Ectodermal cell (in vitro differentiated cells): ENCODE measurements around the gene UBAP1.
"Not testable (repeated sequence)": the region's sequence is repeated elsewhere in the genome, so short reads cannot be mapped to it uniquely, and the experiment has no call there.

Source experiments
- H3K27ac ChIP-seq: 2 replicates; pipeline ENCODE4 v1.7.0; 2013; ENCODE audit warnings: mild to moderate bottlenecking, low read depth, low read length; ENCODE audit not compliant: insufficient read depth, poor library complexity, severe bottlenecking
- H3K27me3 ChIP-seq: 2 replicates; pipeline ENCODE4 v1.7.0; 2013; ENCODE audit warnings: mild to moderate bottlenecking, low read length; ENCODE audit not compliant: insufficient read depth, control insufficient read depth, poor library complexity, severe bottlenecking
- H3K36me3 ChIP-seq: one replicate; pipeline ENCODE4 v1.7.0; 2013; ENCODE audit warnings: low read length; ENCODE audit not compliant: control insufficient read depth, insufficient read depth
- H3K4me1 ChIP-seq: one replicate; pipeline ENCODE4 v1.7.0; 2013; ENCODE audit warnings: low read length; ENCODE audit not compliant: control insufficient read depth, insufficient read depth
- H3K4me3 ChIP-seq: 2 replicates; pipeline ENCODE4 v1.7.0; 2013; ENCODE audit warnings: low read depth, low read length, control low read depth; ENCODE audit not compliant: insufficient read depth
- H3K9me3 ChIP-seq: 2 replicates; pipeline ENCODE4 v1.7.0; 2013; ENCODE audit warnings: mild to moderate bottlenecking, low read length, moderate library complexity; ENCODE audit not compliant: control insufficient read depth
- WGBS, 2 experiments: methylation state at CpG; one replicate each; pipeline ENCODE4 v1.1.7; 2013; ENCODE audit warnings: missing lambda C conversion rate in 2 of 2; 5-methylcytosine and 5-hydroxymethylcytosine counted together

UBAP1 gene

DNA sequence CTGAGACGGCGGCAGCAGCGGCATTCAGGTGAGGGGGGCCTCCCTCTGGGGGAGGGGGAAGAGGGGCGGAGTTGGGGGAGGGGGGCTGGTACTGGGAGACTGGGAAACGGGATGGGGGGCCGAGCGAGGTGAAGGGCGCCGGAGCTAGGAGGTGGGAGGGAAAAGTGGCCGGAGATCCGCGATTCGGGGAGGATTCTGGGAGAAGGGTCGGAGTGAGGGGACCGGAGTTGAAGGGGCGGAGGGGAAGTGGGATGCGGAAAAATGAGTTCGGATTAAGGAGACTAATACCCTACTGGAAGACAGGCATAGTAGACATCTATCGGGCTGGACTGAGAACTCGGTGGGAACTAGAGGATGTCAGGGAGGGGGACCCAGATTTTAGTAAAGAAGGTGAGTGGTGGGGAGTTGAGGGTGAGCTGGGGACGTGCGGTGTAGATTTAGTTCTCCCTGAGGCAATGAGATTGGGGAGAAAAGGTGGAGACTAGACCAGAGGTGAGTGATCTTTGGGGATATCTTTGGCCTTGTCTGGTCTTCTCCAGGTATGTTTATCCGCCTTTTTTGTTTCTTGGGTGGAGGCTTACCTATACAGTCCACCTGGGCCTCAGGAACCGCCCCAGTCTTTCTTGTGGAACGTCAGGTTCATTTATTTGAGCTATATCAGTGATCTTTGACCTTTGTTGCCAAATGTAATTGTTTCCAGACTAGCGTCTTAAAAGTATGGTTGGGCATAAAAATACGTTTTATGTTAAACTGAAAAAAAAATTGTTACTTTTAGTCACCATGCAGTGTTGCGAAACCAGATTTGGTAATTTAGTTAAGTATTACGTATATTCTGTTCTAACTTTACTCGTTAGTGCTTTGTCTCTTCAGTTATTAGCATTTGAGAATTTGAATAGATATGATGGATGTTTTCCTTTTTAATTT lies 632 bp downstream of the UBAP1 start:
- no peaks in the 10 kb centered on the region for H3K27me3 ChIP-seq
- H3K4me3 ChIP-seq = peak overlapping the region; percentile 97
- H3K4me1 ChIP-seq = no peaks in the 10 kb centered on the region
- peaks cover 3% of the 10 kb centered on the region for H3K36me3 ChIP-seq
- 8 to 9% methylated on average over 30 of the region's 30 CpGs for WGBS, 2 experiments
- H3K27ac ChIP-seq = peak overlapping the region; percentile 87
- no peaks in the 10 kb centered on the region for H3K9me3 ChIP-seq

GRCh38 chr9:34185778-34186551 lies 7.1 kb downstream of the UBAP1 start:
- Histone ChIP-seq H3K4me3 (no peak overlapping the region), H3K27me3 (no peaks in the 10 kb centered on the region), H3K4me1 (no peaks in the 10 kb centered on the region), H3K27ac (no peak overlapping the region), H3K9me3 (no peaks in the 10 kb centered on the region), H3K36me3 (peaks cover 3% of the 10 kb centered on the region)
- WGBS, 2 experiments = 94 to 97% methylated on average over 2 to 3 of the region's 3 CpGs

DNA sequence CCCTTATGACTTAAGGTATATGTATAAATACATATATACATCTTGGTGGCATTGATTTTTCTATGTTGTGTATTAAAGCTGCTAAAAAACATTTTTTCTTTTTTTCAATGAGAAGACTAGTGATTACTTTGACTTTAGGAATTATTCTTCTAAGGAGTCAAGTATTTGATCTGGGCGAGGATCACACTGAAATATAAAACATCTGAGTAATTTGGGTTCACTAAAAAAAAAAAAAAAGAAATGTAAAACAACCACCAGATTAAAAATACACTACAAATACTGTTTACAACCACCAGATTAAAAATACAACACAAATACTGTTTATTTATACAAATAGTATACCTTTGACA lies 9.0 kb downstream of the UBAP1 start:
- H3K4me3 ChIP-seq = no peak overlapping the region

DNA sequence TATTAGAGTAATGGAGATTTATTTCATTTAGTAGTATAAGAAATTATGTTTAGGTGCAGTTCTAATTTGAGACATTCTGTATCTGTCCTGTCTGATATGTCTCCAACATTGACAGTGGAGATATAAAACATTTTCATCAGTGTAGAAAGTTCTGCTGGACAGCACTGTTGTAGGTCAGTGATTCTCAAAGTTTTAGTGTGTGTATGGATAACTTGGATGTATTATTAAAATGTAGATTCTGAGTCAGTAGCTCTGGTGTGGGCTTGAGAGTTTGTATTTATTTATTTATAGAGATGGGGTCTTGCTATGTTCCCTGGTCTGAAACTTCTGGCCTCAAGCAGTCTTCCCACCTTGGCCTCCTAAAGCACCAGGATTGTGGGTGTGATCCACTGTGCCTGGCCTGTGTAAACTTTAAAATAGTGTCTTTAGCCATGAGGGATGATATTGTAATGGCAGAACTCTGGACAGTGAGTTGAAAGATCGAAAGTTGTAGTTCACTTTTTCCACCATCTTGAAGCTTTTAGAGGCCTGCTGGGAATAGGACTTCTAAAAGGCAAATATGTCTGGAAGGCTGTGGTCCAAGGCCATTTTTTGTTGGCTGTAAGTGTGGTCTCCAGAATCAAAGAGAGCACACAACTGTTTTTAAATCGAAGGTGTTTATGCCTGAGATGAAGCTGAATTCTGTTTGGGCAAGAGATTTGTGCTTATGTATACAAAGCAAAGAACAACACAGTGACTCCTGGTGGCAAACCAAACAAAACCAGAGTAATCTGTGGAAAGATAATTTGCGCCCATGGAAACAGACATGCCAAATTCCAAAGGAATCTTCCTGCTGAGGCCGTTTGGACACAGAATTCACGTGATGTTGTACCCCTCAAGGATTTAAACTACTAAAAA lies 12.4 kb downstream of the UBAP1 start:
- H3K9me3 ChIP-seq = no peaks in the 10 kb centered on the region
- 78 to 85% methylated on average over 5 of the region's 5 CpGs for WGBS, 2 experiments
- peaks cover 5% of the 10 kb centered on the region for H3K4me1 ChIP-seq
- H3K4me3 ChIP-seq = no peak overlapping the region
- H3K36me3 ChIP-seq = no peaks in the 10 kb centered on the region
- H3K27ac ChIP-seq = peak overlapping the region; percentile 46
- H3K27me3 ChIP-seq = no peaks in the 10 kb centered on the region

More for the DNA sequence above, 9.0 kb downstream of the UBAP1 start:
- peaks cover 3% of the 10 kb centered on the region for H3K36me3 ChIP-seq
- peaks cover 5% of the 10 kb centered on the region for H3K4me1 ChIP-seq
- no peak overlapping the region for H3K27ac ChIP-seq
- WGBS, 2 experiments = 100% methylated on average over 1 of the region's 1 CpG; no CpG with 5 or more reads in 1 of the 2 experiments
- no peaks in the 10 kb centered on the region for H3K27me3 ChIP-seq
- H3K9me3 ChIP-seq = no peaks in the 10 kb centered on the region

- H3K4me3 ChIP-seq = no peak overlapping the region
- no peaks in the 10 kb centered on the region for H3K27me3 ChIP-seq
- H3K27ac ChIP-seq = no peak overlapping the region
- no CpG with 5 or more reads among the region's 1 CpG for WGBS, 2 experiments
- H3K36me3 ChIP-seq = no peaks in the 10 kb centered on the region
- peaks cover 12% of the 10 kb centered on the region for H3K4me1 ChIP-seq
- no peaks in the 10 kb centered on the region for H3K9me3 ChIP-seq
Measured at GRCh38 chr9:34195143-34195542, 16.3 kb downstream of the UBAP1 start.

DNA sequence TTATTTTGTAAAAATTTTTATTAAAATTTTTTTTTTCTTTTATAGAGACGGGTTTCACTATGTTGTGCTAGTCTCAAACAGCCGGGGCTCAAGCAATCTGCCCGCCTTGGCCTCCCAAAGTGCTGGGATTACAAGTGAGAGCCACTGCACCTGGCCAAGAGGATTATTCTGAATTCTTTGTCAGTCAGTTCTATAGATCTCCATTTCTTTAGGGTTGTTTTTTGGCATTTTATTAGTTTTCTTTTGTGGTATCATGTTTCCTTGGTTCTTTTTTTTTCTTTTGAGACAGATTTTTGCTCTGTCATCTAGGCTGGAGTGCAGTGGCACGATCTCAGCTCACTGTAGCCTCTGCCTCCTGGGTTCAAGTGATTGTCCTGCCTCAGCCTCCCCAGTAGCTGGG lies 18.4 kb downstream of the UBAP1 start:
- H3K4me3 ChIP-seq, H3K36me3 ChIP-seq, H3K4me1 ChIP-seq, H3K27ac ChIP-seq, H3K9me3 ChIP-seq, H3K27me3 ChIP-seq: not testable (repeated sequence)
- 88% methylated on average over 4 of the region's 4 CpGs for WGBS, 2 experiments

GRCh38 chr9:34197756-34198711 lies 19.2 kb downstream of the UBAP1 start:
- Histone ChIP-seq H3K27me3 (no peaks in the 10 kb centered on the region), H3K9me3 (no peaks in the 10 kb centered on the region), H3K4me3 (no peak overlapping the region), H3K36me3 (no peaks in the 10 kb centered on the region), H3K27ac (no peak overlapping the region), H3K4me1 (peaks cover 7% of the 10 kb centered on the region)
- WGBS, 2 experiments = 81 to 82% methylated on average over 6 of the region's 6 CpGs

DNA sequence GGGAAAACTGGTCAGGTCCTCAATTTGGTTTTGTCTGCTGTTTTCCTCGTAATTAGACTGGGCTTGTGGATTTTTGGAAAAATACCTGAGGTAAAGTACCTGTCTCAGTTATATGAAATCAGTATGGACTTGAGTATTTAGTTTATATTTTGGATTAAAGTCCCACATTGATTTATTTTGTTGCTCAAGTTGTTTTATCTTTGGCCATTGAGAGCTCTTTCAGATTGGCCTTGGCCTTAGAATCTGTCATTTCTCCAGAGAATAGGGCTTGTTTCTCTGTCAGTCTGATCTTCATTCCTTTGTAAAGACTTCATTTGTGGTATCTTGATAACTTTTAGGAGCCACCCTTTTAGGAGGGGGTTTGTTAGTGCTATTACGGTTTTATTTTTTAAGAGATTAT lies 21.2 kb downstream of the UBAP1 start:
- Histone ChIP-seq H3K27me3 (no peaks in the 10 kb centered on the region), H3K4me1 (peaks cover 7% of the 10 kb centered on the region), H3K27ac (no peak overlapping the region), H3K4me3 (no peak overlapping the region), H3K36me3 (no peaks in the 10 kb centered on the region), H3K9me3 (no peaks in the 10 kb centered on the region)
- 89 to 100% methylated on average over 2 of the region's 2 CpGs for WGBS, 2 experiments

DNA sequence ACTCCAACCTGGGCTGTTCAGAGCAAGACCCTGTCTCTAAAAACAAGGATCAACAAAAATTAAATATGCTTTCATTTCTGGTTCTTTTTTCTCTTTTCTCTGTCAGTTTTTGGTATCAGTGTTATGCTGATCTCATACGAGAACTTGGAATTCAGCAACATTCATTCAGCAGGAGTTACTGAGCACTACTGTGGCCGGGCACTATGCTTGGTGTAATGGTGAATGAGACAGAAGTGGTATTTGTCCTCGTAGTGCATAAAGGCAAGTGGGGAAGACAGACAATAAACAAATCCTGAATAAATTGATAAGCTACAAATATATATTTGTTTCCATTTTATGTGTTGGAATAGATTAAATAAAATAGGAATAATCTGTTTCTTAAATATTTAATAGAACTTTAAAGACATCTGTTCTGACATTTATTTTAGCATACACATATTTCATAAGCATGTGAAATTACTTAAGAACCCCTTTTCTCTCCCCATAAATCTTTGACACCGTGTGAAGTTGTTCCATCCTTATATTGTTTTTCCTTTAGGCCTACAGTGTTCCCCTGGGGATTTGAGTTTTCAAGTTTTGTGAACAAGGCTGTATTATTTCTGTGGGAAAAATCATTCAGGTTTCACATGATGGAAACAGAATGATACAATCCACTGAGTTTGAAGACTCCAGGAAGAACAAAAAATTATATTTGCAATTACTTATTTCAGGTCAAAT lies 24.6 kb downstream of the UBAP1 start:
- 93 to 94% methylated on average over 4 of the region's 4 CpGs for WGBS, 2 experiments
- H3K27ac ChIP-seq = no peak overlapping the region
- no peaks in the 10 kb centered on the region for H3K36me3 ChIP-seq
- no peaks in the 10 kb centered on the region for H3K27me3 ChIP-seq
- no peak overlapping the region for H3K4me3 ChIP-seq
- no peaks in the 10 kb centered on the region for H3K9me3 ChIP-seq
- H3K4me1 ChIP-seq = peaks cover 2% of the 10 kb centered on the region
